SK-N-SH (cell line): Measurements from ENCODE around the gene EDN1. TPM values are rescaled to one million over a fixed set of nuclear protein-coding genes. Genes with fewer than 3 reads are reported as not detected.

ENCODE experiments used
- CTCF ChIA-PET: fragments of 300-600, 350-600 bp; formaldehyde crosslinking; extraction: SDS; loops from one replicate; lab custom pipeline; 2021; lab: Yijun Ruan, JAX
- POLR2A ChIA-PET: fragments of 350-600 bp; sonication (Branson Sonifier 250); formaldehyde crosslinking; extraction: SDS; loops from one replicate; lab custom pipeline; 2020; ENCODE audit warnings: antibody characterized with exemption, inconsistent platforms; lab: Yijun Ruan, JAX
- DNase-seq: peaks from one replicate; pipeline ENCODE4 v3.0.0; 2012
- H2AFZ ChIP-seq: fragments of 200-600 bp; sonication (generic); 2 replicates; pipeline ENCODE4 v1.8.1; 2016; ENCODE audit warnings: antibody characterized with exemption, mild to moderate bottlenecking, low read depth
- H3F3A ChIP-seq: fragments of 200-600 bp; sonication (generic); replicated peaks from 2 replicates; pipeline ENCODE3; 2016; ENCODE audit warnings: antibody characterized with exemption, mild to moderate bottlenecking; ENCODE audit not compliant: insufficient read depth
- H3K27ac ChIP-seq, 2 experiments: fragments of 200-500 bp in 1 of 2; fragments of 200-600 bp in 1 of 2; sonication (Bioruptor generic) in 1 of 2; sonication (generic), shearing (Covaris generic) in 1 of 2; 2 replicates each; pipeline versions ENCODE4 v1.5.1 to v1.6.1; 2014 to 2016; ENCODE audit warnings: low read depth in 2 of 2, inconsistent platforms in 1 of 2, low read length in 1 of 2, mild to moderate bottlenecking in 1 of 2, mixed read lengths in 1 of 2
- H3K27me3 ChIP-seq: fragments of 200-600 bp; sonication (generic), shearing (Covaris generic); 2 replicates; pipeline ENCODE4 v1.6.1; 2016; ENCODE audit warnings: mixed run types; ENCODE audit not compliant: insufficient read depth
- H3K36me3 ChIP-seq, 2 experiments: fragments of 200-500 bp in 1 of 2; fragments of 200-600 bp in 1 of 2; sonication (Bioruptor generic) in 1 of 2; sonication (generic) in 1 of 2; replicated peaks in 1 of 2; 2 replicates each; pipeline versions ENCODE3 to v1.5.1; 2014 to 2016; ENCODE audit warnings: low read length in 1 of 2, mild to moderate bottlenecking in 1 of 2; ENCODE audit not compliant: insufficient read depth in 2 of 2, control insufficient read depth in 1 of 2
- H3K4me1 ChIP-seq, 2 experiments: fragments of 200-500 bp in 1 of 2; fragments of 200-600 bp in 1 of 2; sonication (Bioruptor generic) in 1 of 2; sonication (generic), shearing (Covaris generic) in 1 of 2; 2 replicates each; pipeline versions ENCODE4 v1.5.1 to v1.6.1; 2014 to 2016; ENCODE audit warnings: low read depth in 1 of 2, low read length in 1 of 2, mixed run types in 1 of 2; ENCODE audit not compliant: insufficient read depth in 2 of 2, control insufficient read depth in 1 of 2
- H3K4me2 ChIP-seq: fragments of 200-600 bp; sonication (generic), shearing (Covaris generic); 2 replicates; pipeline ENCODE4 v1.6.1; 2017; ENCODE audit warnings: mixed run types
- H3K4me3 ChIP-seq, 2 experiments: fragments of 200-500 bp in 1 of 2; fragments of 200-600 bp in 1 of 2; sonication (Bioruptor generic) in 1 of 2; sonication (generic), shearing (Covaris generic) in 1 of 2; 2 replicates each; pipeline versions ENCODE4 v1.5.1 to v1.8.1; 2014 to 2016; ENCODE audit warnings: low read depth in 2 of 2, inconsistent platforms in 1 of 2, low read length in 1 of 2, mild to moderate bottlenecking in 1 of 2, mixed read lengths in 1 of 2, moderate library complexity in 1 of 2
- H3K79me2 ChIP-seq: fragments of 200-600 bp; sonication (generic); 2 replicates; pipeline ENCODE4 v1.8.1; 2017; ENCODE audit warnings: mild to moderate bottlenecking; ENCODE audit not compliant: insufficient read depth
- H3K9ac ChIP-seq: fragments of 200-600 bp; sonication (generic); 2 replicates; pipeline ENCODE4 v1.6.1; 2017; ENCODE audit warnings: mixed run types
- H3K9me2 ChIP-seq: fragments of 200-600 bp; sonication (generic); 2 replicates; pipeline ENCODE4 v1.6.1; 2017; ENCODE audit warnings: mixed run types
- H3K9me3 ChIP-seq: fragments of 200-600 bp; sonication (generic); 2 replicates; pipeline ENCODE4 v1.6.1; 2017; ENCODE audit warnings: mixed run types, mild to moderate bottlenecking, moderate library complexity
- H4K20me1 ChIP-seq: fragments of 200-600 bp; sonication (generic); 2 replicates; pipeline ENCODE4 v1.6.1; 2017; ENCODE audit warnings: mild to moderate bottlenecking, mixed run types; ENCODE audit not compliant: insufficient read depth
- CHD2 ChIP-seq: fragments of 150-350 bp; IDR thresholded peaks from 2 replicates; pipeline ENCODE4 v1.6.1; 2018; ENCODE audit warnings: low read length; ENCODE audit not compliant: partially characterized antibody
- EP300 ChIP-seq, 2 experiments: IDR thresholded peaks; 2 replicates each; pipeline versions ENCODE4 v1.4.0 to v1.6.1; 2012; ENCODE audit warnings: borderline replicate concordance in 1 of 2, low read depth in 1 of 2, low read length in 1 of 2
- GABPA ChIP-seq: IDR thresholded peaks from 2 replicates; pipeline ENCODE4 v1.4.0; 2012; ENCODE audit warnings: low read depth, mild to moderate bottlenecking
- MEF2A ChIP-seq: IDR thresholded peaks from 2 replicates; pipeline ENCODE4 v1.4.0; 2012; ENCODE audit warnings: low read depth, borderline replicate concordance
- NRF1 ChIP-seq: IDR thresholded peaks from 2 replicates; pipeline ENCODE4 v1.6.1; 2012; ENCODE audit warnings: low read depth, mild to moderate bottlenecking, low read length
- RXRA ChIP-seq: IDR thresholded peaks from 2 replicates; pipeline ENCODE4 v1.4.0; 2012; ENCODE audit warnings: low read depth, mild to moderate bottlenecking, borderline replicate concordance
- TAF1 ChIP-seq: IDR thresholded peaks from 2 replicates; pipeline ENCODE4 v1.6.1; 2012; ENCODE audit warnings: low read depth, mild to moderate bottlenecking, low read length, moderate library complexity, borderline replicate concordance
- TCF12 ChIP-seq: IDR thresholded peaks from 2 replicates; pipeline ENCODE4 v1.4.0; 2012
- TEAD4 ChIP-seq: IDR thresholded peaks from 2 replicates; pipeline ENCODE4 v1.4.0; 2012; ENCODE audit warnings: mild to moderate bottlenecking, borderline replicate concordance; ENCODE audit not compliant: insufficient read depth
- YY1 ChIP-seq: IDR thresholded peaks from 2 replicates; pipeline ENCODE4 v1.4.0; 2012; ENCODE audit warnings: low read depth, mild to moderate bottlenecking
- WGBS: methylation state at CpG from one replicate; pipeline ENCODE4 v1.1.6; 2017; ENCODE audit warnings: low lambda C conversion rate; 5-methylcytosine and 5-hydroxymethylcytosine counted together
- polyA plus RNA-seq, 3 experiments: library from polyadenylated mRNA; depleted of rRNA; stranded (reverse); fragments of >200 nt; gene quantifications; 2 replicates each; pipeline ENCODE4 v1.2.3, GENCODE V29; 2012
- TF ChIP-seq, protein P1 (sequence below): fragments of 150-350 bp; IDR thresholded peaks from 2 replicates; pipeline ENCODE4 v1.6.1; 2016; ENCODE audit warnings: mild to moderate bottlenecking, low read depth, low read length
- TF ChIP-seq, protein P2 (sequence below): fragments of 200-600 bp; sonication (generic); IDR thresholded peaks from 2 replicates; pipeline ENCODE4 v1.6.1; 2017; ENCODE audit warnings: antibody characterized with exemption, mild to moderate bottlenecking, moderate library complexity

The EDN1 gene
- polyA plus RNA-seq, 1 of the 3 experiments (the other 2 are of a cell fraction): 1.3 TPM

DNA sequence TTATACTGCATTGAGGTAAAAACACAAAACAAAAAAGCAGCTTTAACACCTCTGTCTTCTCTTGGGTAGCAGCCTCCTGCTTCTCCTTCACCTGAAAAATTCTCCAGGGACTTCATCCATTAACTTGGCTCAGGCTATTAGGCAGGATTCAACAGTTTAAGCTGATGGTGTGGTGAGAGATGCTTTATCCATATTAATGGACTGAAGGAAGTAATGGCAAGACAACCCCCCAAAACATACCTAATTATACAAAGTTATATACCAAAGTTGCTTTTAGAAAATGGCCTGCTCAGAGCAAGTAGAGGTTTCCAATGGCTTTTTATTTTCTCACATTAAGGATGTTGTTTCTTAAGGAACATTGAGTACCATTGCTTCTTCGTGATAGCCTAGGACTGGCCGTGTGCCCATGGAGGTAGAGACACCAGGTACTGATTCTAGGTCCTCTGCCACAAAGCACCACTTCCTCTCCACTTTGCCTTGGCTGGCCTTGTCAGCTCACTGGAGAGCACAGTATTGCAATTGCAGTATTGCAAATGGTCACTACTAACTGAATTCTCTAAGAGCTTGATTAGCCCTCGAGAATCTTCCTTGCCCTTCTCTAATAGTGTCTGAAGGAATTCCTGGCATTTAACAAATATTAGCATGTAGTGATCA, 7.3 kb downstream of the EDN1 start:
- peaks cover 4% of the 10 kb centered on the region for H3F3A ChIP-seq
- H3K4me3 ChIP-seq: no peak overlapping the region
- ChIA-PET POLR2A (no interaction called here), CTCF (interaction anchor here (2.0 kb wide), 1 partner anchor 8 kb away, joined by 17 read pairs; the partner anchor contains the start of gene EDN1)
- WGBS: 71% methylated on average over 3 of the region's 3 CpGs
- peaks cover 2% of the 10 kb centered on the region; the same call in 1 of the 2 replicates for H3K79me2 ChIP-seq
- no peaks in the 10 kb centered on the region for H3K9me3 ChIP-seq
- no peak for DNase-seq
- no peak overlapping the region for H3K9ac ChIP-seq
- H3K9me2 ChIP-seq: no peaks in the 10 kb centered on the region
- no peak overlapping the region for H2AFZ ChIP-seq
- H3K27me3 ChIP-seq: no peaks in the 10 kb centered on the region
- TF ChIP-seq EP300 (IDR thresholded peaks at IDR 0.05; ENCODE audit: borderline replicate concordance in 1 of 2, low read depth in 1 of 2, low read length in 1 of 2) (no peak), TAF1 (no peak), TCF12 (no peak), YY1 (no peak), RXRA (no peak)
- TF ChIP-seq, protein P1, sequence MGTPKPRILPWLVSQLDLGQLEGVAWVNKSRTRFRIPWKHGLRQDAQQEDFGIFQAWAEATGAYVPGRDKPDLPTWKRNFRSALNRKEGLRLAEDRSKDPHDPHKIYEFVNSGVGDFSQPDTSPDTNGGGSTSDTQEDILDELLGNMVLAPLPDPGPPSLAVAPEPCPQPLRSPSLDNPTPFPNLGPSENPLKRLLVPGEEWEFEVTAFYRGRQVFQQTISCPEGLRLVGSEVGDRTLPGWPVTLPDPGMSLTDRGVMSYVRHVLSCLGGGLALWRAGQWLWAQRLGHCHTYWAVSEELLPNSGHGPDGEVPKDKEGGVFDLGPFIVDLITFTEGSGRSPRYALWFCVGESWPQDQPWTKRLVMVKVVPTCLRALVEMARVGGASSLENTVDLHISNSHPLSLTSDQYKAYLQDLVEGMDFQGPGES: no peak
- peaks cover 0 to 12% of the 10 kb centered on the region in 2 experiments; a peak in 2 of 4 replicates for H3K4me1 ChIP-seq
- no peak overlapping the region for H3K4me2 ChIP-seq
- H3K27ac ChIP-seq: no peak overlapping the region
- no peaks in the 10 kb centered on the region for H4K20me1 ChIP-seq
- H3K36me3 ChIP-seq: peaks cover 3% of the 10 kb centered on the region in 2 experiments

DNA sequence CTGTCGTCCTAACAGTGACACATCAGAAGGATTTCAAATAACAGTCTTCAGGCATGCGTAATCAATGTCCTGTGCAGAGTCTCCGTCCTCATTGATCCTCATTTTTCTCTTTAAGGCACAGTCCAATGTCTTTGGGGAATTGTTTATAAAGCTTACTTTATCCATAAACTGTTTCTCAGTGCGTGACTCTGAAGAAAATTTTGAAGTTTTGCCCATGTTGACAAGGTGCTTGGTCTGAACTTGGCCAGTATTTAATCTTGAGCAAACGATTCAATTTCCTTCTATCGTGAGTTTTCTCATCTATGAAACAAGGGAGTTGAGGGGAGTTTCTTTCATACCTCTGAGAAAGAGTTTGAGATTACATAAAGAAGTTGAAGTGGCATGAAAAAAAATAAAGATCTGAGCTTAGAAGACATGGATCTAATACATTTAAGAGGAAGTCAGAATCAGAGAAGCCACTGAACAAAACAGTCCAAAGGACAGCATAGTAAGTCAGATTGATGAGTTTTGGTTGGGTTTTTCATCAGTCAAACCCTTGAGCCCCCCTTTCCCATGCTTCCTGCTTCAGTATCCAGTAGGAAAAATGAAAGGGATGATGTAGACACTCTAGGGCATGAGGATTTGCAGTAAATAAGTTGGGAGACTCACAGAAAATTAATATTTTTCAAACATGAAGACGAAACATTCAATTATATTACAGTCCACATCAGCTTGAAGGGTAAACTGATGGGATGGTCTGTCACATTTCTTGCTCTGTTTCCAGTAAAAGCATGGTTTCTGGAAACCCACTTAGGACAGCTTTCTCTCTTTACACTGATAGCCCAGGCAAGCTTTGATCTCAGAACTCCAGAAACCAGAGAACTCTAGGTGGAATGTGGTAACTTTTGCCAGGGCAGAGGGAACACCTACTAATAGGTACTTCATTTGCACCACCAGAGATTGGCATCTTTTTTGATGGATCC, 8.1 kb downstream of the EDN1 start:
- no peak for DNase-seq
- Histone ChIP-seq H3K36me3 (peaks cover 3% of the 10 kb centered on the region in 2 experiments), H3K79me2 (no peaks in the 10 kb centered on the region), H3K4me2 (no peak overlapping the region), H3K4me1 (peaks cover 0 to 12% of the 10 kb centered on the region in 2 experiments; a peak in 2 of 4 replicates), H3K27me3 (no peaks in the 10 kb centered on the region), H3K4me3 (no peak overlapping the region), H3K9ac (no peak overlapping the region), H4K20me1 (no peaks in the 10 kb centered on the region), H3K9me2 (no peaks in the 10 kb centered on the region), H3K9me3 (no peaks in the 10 kb centered on the region), H3K27ac (no peak overlapping the region), H2AFZ (no peak overlapping the region), H3F3A (peaks cover 4% of the 10 kb centered on the region)
- CTCF ChIA-PET: interaction anchor here (0.8 to 2.0 kb wide), 4 partner anchors 9 to 305 kb away, joined by 3 to 17 read pairs (median 4); partner anchors contain the start of gene EDN1
- 75% methylated on average over 7 of the region's 7 CpGs for WGBS
- POLR2A ChIA-PET: interaction anchor here (0.9 kb wide), 1 partner anchor 11 kb away, joined by 3 read pairs; no protein-coding TSS in a partner anchor
- no peak for TF ChIP-seq NRF1
- TF ChIP-seq MEF2A: no peak
- no peak for TF ChIP-seq TEAD4
- TF ChIP-seq, protein P2, sequence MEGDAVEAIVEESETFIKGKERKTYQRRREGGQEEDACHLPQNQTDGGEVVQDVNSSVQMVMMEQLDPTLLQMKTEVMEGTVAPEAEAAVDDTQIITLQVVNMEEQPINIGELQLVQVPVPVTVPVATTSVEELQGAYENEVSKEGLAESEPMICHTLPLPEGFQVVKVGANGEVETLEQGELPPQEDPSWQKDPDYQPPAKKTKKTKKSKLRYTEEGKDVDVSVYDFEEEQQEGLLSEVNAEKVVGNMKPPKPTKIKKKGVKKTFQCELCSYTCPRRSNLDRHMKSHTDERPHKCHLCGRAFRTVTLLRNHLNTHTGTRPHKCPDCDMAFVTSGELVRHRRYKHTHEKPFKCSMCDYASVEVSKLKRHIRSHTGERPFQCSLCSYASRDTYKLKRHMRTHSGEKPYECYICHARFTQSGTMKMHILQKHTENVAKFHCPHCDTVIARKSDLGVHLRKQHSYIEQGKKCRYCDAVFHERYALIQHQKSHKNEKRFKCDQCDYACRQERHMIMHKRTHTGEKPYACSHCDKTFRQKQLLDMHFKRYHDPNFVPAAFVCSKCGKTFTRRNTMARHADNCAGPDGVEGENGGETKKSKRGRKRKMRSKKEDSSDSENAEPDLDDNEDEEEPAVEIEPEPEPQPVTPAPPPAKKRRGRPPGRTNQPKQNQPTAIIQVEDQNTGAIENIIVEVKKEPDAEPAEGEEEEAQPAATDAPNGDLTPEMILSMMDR: no peak
- no peak for TF ChIP-seq CHD2
- TF ChIP-seq GABPA: no peak
